NCI-H2196 (cell line): Measurements from ENCODE around the gene SARM1.

ENCODE experiments used
- DNase-seq: peaks from one replicate; lab custom pipeline; 2025; ENCODE audit not compliant: unreplicated experiment; lab: John Stamatoyannopoulos, UW

The SARM1 gene

GRCh38 chr17:28367641-28368305 is 3.7 kb upstream of the SARM1 start:
- DNase-seq, result no peak

GRCh38 chr17:28368306-28368831 is 3.1 kb upstream of the SARM1 start:
- DNase-seq, result no peak

- DNase-seq, result no peak
Measured at GRCh38 chr17:28368915-28369683, 2.4 kb upstream of the SARM1 start.

GRCh38 chr17:28369684-28370034 is 1.8 kb upstream of the SARM1 start:
- no peak for DNase-seq

DNA sequence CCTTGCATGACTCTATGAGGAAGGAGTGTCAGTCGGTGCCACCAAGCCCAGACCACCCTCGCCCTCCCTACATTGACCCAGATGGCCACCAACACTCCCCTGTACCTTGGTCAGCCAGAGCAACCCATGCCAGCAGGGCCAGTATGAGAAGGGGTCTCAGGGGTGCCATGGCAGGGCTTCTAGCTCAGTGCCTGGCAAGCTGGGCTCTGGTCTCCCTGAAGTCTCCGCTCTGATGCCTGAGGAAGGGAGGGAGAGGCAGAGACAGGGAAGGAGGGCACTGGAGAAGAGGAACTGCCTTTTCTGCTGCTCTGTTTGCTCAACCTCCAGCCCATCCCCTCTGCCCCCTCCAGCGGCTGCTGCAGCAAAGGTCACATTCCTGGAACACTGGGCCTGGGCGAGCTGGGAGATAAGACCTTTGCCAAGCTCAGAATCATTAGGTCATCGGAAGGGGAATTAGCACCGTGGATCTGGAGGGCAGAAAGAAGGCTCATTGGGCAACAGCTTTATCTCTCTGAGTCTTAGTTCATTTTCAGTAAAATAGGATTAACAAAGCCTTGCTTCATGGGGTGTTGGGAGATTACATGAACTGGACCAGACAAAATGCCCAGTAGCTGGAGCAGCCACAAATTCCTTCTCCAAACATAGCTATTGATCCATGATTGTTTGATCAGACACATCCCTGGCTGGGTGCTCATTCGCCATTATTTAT is 1.3 kb upstream of the SARM1 start, which contains the start of gene VTN:
Gene VTN (minus strand): TSS at position 273 of the 709 bp plus-strand sequence. CDS start 104 bp downstream, at position 169.
- DNase-seq, result peak; percentile 25

- no peak for DNase-seq
Measured at GRCh38 chr17:28370744-28371103, 770 bp upstream of the SARM1 start.

GRCh38 chr17:28372203-28372944 is 880 bp downstream of the SARM1 start:
- DNase-seq, result no peak

DNA sequence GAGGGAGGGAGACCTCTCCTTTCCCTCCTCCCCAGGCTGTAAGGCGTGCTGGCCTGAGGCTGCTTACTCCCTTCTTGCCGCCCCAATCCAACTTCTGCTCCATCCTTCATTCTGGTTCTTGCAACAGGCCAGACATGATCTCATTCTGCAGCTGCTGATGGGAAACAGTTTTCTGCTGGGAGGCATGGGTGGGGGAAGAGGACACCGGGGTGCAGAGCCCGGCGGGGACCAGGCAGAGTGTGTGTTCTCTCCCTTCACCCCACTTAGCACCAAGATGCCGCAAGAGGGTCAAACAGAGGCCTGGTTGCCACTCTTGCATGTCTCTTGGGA is 1.4 kb downstream of the SARM1 start:
- no peak for DNase-seq

DNA sequence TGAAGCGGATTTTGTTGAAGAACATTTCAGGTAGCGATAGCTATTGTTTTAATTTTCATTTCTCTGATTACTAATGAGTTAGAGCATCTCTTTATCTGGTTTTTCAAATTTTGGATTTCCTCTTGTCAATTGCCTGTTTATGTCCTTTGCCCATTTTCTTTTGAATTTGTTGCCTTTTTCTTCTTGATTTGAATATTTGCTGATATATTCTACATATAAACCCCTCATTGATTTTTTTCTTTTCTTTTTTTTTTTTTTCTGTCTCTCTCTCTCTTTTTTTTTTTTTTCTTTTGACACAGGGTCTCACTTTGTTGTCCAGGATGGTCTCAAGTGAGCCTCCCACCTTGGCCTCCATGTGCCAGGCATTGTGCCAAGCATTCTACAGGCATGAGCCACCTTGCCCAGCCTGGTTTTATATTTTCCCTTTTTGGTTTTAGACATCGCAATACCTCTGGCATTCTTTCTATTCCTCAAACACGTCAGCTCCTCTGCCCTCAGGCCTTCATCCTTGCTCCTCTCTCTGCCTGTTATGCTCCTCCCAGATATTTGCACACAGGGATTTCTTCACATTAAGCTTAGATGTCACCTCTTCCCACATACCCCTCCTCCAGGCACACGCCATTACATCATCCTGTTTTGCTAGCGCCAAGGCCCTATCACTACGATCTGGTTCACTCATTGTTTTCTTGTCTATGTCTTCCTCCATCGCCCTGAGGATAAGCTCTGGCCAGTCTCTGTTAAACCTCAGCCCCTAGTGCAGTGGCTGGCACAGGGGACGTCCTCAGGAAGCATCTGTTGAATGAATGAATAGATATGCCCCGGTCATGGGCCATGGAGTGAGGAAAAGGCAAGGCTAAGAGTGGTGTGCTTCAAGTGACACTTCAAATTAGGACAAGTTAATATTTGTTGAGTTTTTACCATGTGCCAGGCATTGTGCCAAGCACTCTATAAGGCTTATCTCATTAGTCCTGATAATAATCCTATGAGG is 8.6 kb downstream of the SARM1 start:
- peak; percentile 29 for DNase-seq

GRCh38 chr17:28381141-28381825 is 9.8 kb downstream of the SARM1 start:
- DNase-seq, result no peak

DNA sequence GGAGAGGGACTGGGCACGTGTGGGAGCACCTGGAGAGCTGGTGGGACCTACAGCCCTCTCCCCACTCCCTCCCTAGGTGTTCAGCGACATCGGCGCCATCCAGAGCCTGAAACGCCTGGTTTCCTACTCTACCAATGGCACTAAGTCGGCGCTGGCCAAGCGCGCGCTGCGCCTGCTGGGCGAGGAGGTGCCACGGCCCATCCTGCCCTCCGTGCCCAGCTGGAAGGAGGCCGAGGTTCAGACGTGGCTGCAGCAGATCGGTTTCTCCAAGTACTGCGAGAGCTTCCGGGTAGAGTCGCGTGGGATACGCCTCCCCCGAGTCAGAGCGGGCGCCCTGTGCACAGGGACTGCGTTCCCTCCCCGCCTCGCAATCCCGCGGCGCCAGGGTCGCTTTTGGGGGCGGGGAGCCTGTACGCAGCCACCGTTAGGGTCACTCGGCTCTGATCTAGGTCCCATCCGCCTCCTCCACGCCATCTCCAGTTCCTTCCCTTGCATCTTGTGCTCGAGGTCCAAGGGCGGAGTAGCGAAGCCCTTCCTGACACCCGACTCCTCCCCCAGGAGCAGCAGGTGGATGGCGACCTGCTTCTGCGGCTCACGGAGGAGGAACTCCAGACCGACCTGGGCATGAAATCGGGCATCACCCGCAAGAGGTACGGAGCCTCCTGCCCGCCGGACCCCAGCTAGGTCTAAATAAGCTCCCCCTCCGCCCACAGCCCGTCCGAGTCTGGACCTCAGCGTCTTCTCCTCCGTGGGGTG is 13.0 kb downstream of the SARM1 start:
- DNase-seq, result peak; percentile 71

DNA sequence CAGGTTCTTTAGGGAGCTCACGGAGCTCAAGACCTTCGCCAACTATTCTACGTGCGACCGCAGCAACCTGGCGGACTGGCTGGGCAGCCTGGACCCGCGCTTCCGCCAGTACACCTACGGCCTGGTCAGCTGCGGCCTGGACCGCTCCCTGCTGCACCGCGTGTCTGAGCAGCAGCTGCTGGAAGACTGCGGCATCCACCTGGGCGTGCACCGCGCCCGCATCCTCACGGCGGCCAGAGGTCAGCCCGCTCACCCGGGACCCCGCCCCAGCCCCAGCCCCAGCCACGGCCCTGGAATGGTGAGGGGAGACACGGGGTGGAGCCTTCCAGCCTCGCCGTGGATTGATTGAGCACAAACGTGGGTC is 13.5 kb downstream of the SARM1 start:
- DNase-seq, result no peak

DNA sequence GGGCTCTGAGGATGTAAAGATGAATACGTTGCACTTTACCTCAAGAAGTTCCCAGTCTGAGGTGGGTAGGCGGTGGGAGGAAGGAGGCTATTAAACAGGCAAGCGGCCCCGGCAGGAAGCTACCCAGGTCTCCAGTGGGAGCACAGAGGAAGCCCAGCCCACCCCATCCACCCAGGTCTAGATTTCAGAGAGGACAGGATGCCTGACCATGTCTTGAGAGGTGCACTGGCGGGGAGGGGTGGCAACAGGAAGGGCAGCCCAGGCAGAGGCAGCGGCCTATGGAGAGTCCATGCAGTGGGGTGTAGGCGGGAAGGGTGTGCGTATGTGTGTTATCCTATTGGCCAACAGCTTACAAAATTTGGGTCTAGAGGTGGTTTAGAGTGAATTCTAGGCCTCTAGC is 13.9 kb downstream of the SARM1 start:
- DNase-seq, result no peak

DNA sequence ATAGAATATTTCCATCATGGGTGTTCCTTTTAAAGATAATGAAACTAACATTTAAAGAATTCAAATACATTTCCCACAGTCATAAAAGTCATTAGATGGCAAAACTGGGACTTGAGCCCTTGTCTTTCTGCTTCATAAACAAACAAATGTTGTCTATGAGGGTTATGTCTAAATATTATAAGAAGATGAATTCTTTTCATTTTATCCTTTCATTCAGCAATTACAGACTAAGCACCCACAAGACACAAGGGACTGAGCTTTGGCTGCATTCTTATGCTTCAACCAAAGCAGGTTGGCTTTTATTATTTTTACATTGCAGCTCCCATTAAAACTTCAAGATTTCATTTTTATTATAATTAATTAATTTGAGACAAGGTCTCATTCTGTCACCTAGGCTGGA is 14.9 kb downstream of the SARM1 start:
- DNase-seq, result no peak

GRCh38 chr17:28388106-28388505 is 16.6 kb downstream of the SARM1 start:
- DNase-seq, result no peak

- no peak for DNase-seq
Measured at GRCh38 chr17:28390141-28390540, 18.6 kb downstream of the SARM1 start.

GRCh38 chr17:28390563-28390962 is 19.1 kb downstream of the SARM1 start:
- DNase-seq, result no peak

DNA sequence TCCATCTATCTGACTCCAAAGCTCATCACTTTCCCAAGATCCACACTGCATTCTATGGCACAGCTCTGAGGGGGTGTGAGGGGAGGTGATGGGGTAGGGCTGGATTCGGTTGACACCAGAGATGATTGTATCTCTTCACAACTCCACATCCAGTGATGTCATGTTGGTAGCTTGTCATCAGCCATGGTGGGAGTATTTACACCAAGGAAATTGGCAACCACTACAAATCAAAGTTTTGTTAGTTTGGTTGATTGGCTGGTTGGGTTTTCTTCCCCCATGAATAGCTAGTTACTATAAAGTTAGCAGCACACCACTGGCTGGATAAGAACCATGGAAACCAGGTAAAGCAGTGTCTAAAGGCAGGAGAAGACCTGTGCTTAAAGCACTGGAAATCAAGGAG is 19.5 kb downstream of the SARM1 start:
- no peak for DNase-seq

GRCh38 chr17:28391401-28391800 is 19.9 kb downstream of the SARM1 start:
- DNase-seq, result no peak
